IMR-90 (cell line): Measurements from ENCODE around the gene CFAP20. TPM values are rescaled to one million over a fixed set of nuclear protein-coding genes. Genes with fewer than 3 reads are reported as not detected.
"Not testable (repeated sequence)": the region's sequence is repeated elsewhere in the genome, so short reads cannot be mapped to it uniquely, and the experiment has no call there.

Source experiments
- ATAC-seq: fragments of 200-7000 bp; cut with Tn5 transposase; 2 replicates; pipeline ENCODE4 v1.9.1; 2020; ENCODE audit warnings: low read depth, mild to moderate bottlenecking, moderate library complexity
- BruUV-seq: library from RNA; stranded (reverse); fragments of 400-500 nt; replicated peaks from 2 replicates; lab custom pipeline; 2021; lab: Mats Ljungman, UMichigan
- CTCF ChIA-PET: fragments of 300-600 bp; formaldehyde crosslinking; extraction: SDS; loops from one replicate; lab custom pipeline; 2021; ENCODE audit warnings: antibody characterized with exemption; lab: Yijun Ruan, JAX
- POLR2A ChIA-PET: fragments of 300-600 bp; sonication (Branson Sonifier 250); formaldehyde crosslinking; loops from one replicate; lab custom pipeline; 2022; ENCODE audit warnings: antibody characterized with exemption; ENCODE audit not compliant: unreplicated experiment; lab: Charles Lee
- DNase-seq: peaks from one replicate; pipeline ENCODE4 v3.0.0; 2013
- H2AFZ ChIP-seq: replicated peaks from 2 replicates; pipeline ENCODE3; 2013; ENCODE audit warnings: low read length, mild to moderate bottlenecking; ENCODE audit not compliant: poor library complexity
- H2AK5ac ChIP-seq: 2 replicates; pipeline ENCODE4 v1.6.1; 2013; ENCODE audit warnings: low read depth, low read length, inconsistent platforms
- H2AK9ac ChIP-seq: replicated peaks from 2 replicates; pipeline ENCODE3; 2013; ENCODE audit warnings: mild to moderate bottlenecking, low read depth, low read length, moderate library complexity; ENCODE audit not compliant: poor library complexity
- H2BK120ac ChIP-seq: 2 replicates; pipeline ENCODE4 v1.6.1; 2013; ENCODE audit warnings: low read depth, low read length, inconsistent platforms
- H2BK15ac ChIP-seq: 3 replicates; pipeline ENCODE4 v1.6.1; 2013; ENCODE audit warnings: low read depth, low read length, inconsistent platforms
- H2BK20ac ChIP-seq: 2 replicates; pipeline ENCODE4 v1.6.1; 2013; ENCODE audit warnings: low read depth, mild to moderate bottlenecking, inconsistent platforms, low read length, moderate library complexity
- H2BK5ac ChIP-seq: 2 replicates; pipeline ENCODE4 v1.6.1; 2013; ENCODE audit warnings: mild to moderate bottlenecking, low read depth, low read length, inconsistent platforms; ENCODE audit not compliant: poor library complexity, severe bottlenecking
- H3K14ac ChIP-seq: replicated peaks from 2 replicates; pipeline ENCODE4 v1.6.1; 2013; ENCODE audit warnings: low read depth, low read length, inconsistent platforms
- H3K18ac ChIP-seq: 2 replicates; pipeline ENCODE4 v1.6.1; 2013; ENCODE audit warnings: low read depth, low read length, control low read depth
- H3K23ac ChIP-seq: 2 replicates; pipeline ENCODE4 v1.6.1; 2013; ENCODE audit warnings: low read depth, low read length, inconsistent platforms
- H3K27ac ChIP-seq: 2 replicates; pipeline ENCODE4 v1.5.1; 2013; ENCODE audit warnings: mild to moderate bottlenecking, control low read depth, low read length; ENCODE audit not compliant: insufficient read depth
- H3K27me3 ChIP-seq: 2 replicates; pipeline ENCODE4 v1.6.1; 2013; ENCODE audit warnings: low read length; ENCODE audit not compliant: control insufficient read depth, insufficient read depth
- H3K36me3 ChIP-seq: 2 replicates; pipeline ENCODE4 v1.6.1; 2013; ENCODE audit warnings: low read length, mixed read lengths; ENCODE audit not compliant: control insufficient read depth, insufficient read depth
- H3K4ac ChIP-seq: 2 replicates; pipeline ENCODE4 v1.6.1; 2013; ENCODE audit warnings: low read depth, low read length, inconsistent platforms
- H3K4me1 ChIP-seq: 2 replicates; pipeline ENCODE4 v1.6.1; 2013; ENCODE audit warnings: low read length, mixed read lengths; ENCODE audit not compliant: control insufficient read depth, insufficient read depth
- H3K4me2 ChIP-seq: 2 replicates; pipeline ENCODE4 v1.6.1; 2013; ENCODE audit warnings: low read depth, mild to moderate bottlenecking, control low read depth, low read length, moderate library complexity
- H3K4me3 ChIP-seq: 2 replicates; pipeline ENCODE4 v1.5.1; 2013; ENCODE audit warnings: low read depth, mild to moderate bottlenecking, control low read depth, low read length, moderate library complexity; ENCODE audit not compliant: insufficient read depth
- H3K56ac ChIP-seq: 2 replicates; pipeline ENCODE4 v1.6.1; 2013; ENCODE audit warnings: low read length, inconsistent platforms; ENCODE audit not compliant: insufficient read depth; ENCODE audit errors: extremely low read depth
- H3K79me1 ChIP-seq, 2 experiments: 2 replicates each; pipeline ENCODE4 v1.6.1; 2013; ENCODE audit warnings: low read length in 2 of 2, inconsistent platforms in 1 of 2, low read depth in 1 of 2
- H3K9ac ChIP-seq: 2 replicates; pipeline ENCODE4 v1.6.1; 2013; ENCODE audit warnings: low read depth, low read length, control low read depth
- H3K9me1 ChIP-seq: 2 replicates; pipeline ENCODE4 v1.6.1; 2013; ENCODE audit warnings: low read length, inconsistent platforms; ENCODE audit not compliant: insufficient read depth
- H3K9me3 ChIP-seq: 2 replicates; pipeline ENCODE4 v1.6.1; 2013; ENCODE audit warnings: low read length; ENCODE audit not compliant: control insufficient read depth, insufficient read depth
- H4K20me1 ChIP-seq: 2 replicates; pipeline ENCODE4 v1.6.1; 2013; ENCODE audit warnings: low read length, inconsistent platforms; ENCODE audit not compliant: insufficient read depth
- H4K5ac ChIP-seq: 2 replicates; pipeline ENCODE4 v1.6.1; 2013; ENCODE audit warnings: mild to moderate bottlenecking, low read depth, low read length, control low read depth
- H4K8ac ChIP-seq, 2 experiments: 2 replicates each; pipeline ENCODE4 v1.6.1; 2013; ENCODE audit warnings: low read depth in 2 of 2, low read length in 2 of 2, control low read depth in 1 of 2, inconsistent platforms in 1 of 2
- H4K91ac ChIP-seq: 2 replicates; pipeline ENCODE4 v1.6.1; 2013; ENCODE audit warnings: low read depth, low read length, inconsistent platforms; ENCODE audit not compliant: insufficient read depth
- WGBS, 2 experiments: methylation state at CpG; one replicate each; pipeline versions ENCODE4 v1.1.5 to v1.1.7; 2013; ENCODE audit warnings: missing lambda C conversion rate in 2 of 2; ENCODE audit not compliant: insufficient read length in 1 of 2; ENCODE audit errors: extremely low coverage in 2 of 2; 5-methylcytosine and 5-hydroxymethylcytosine counted together
- dilution Hi-C: fragments of 300-500 bp; cut with HindIII; formaldehyde crosslinking; loops from one replicate; pipeline ENCODE4 v1.14.3; 2018; ENCODE audit warnings: low sequenced_read_pairs; ENCODE audit not compliant: unreplicated experiment
- in situ Hi-C: fragments of 300-500 bp; cut with MboI; formaldehyde crosslinking; loops from 3 replicates; pipeline ENCODE4 v1.14.3; 2019; ENCODE audit warnings: low sequenced_read_pairs, inconsistent platforms, mixed read lengths
- intact Hi-C: fragments of 100-400 bp; cut with micrococcal nuclease; formaldehyde crosslinking; loops from 2 replicates; pipeline ENCODE4 v1.10.0; 2022
- polyA plus RNA-seq, 3 experiments: library from polyadenylated mRNA; depleted of rRNA; stranded (reverse); fragments of >200 nt; gene quantifications; 2 replicates each; pipeline ENCODE4 v1.2.3, GENCODE V29; 2012; ENCODE audit warnings: low replicate concordance in 1 of 3
- total RNA-seq: library from RNA; depleted of rRNA; stranded (reverse); fragments of >200 nt; gene quantifications from 2 replicates; pipeline ENCODE4 v1.2.3, GENCODE V29; 2012

CFAP20 gene
- total and polyA plus RNA-seq, 2 of the 4 experiments (the other 2 are of a cell fraction), result 39.1 to 54.0 TPM

DNA sequence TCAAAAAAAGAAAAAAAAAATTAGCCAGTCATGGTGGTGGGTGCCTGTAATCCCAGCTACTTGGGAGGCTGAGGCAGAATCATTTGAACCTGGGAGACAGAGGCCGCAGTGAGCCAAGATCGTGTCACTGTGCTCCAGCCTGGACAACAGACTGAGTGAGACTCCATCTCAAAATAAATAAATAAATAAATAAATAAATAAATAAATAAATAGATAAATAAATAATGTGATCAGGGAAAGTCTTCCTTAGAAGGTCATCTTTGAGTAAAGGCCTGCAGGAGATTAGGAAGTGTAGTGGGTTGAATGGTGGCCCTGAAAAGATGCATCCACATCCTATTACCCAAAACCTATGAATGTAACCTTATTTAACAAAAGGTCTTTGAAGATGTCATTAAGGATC lies 56.1 kb downstream of the CFAP20 start:
- ATAC-seq, DNase-seq, CTCF ChIA-PET, H3K18ac ChIP-seq, H4K91ac ChIP-seq, H3K4me2 ChIP-seq, H2BK5ac ChIP-seq, POLR2A ChIA-PET, H3K9me1 ChIP-seq, H3K23ac ChIP-seq, H4K8ac ChIP-seq, H4K5ac ChIP-seq, H4K20me1 ChIP-seq, H2BK15ac ChIP-seq, H3K9ac ChIP-seq, dilution Hi-C loops, H3K4me1 ChIP-seq, H3K27me3 ChIP-seq, H2AK9ac ChIP-seq, H3K4ac ChIP-seq, H3K36me3 ChIP-seq, H3K14ac ChIP-seq, H2AFZ ChIP-seq, H3K79me1 ChIP-seq, H2AK5ac ChIP-seq, H3K9me3 ChIP-seq, in situ Hi-C loops, H2BK20ac ChIP-seq, H2BK120ac ChIP-seq, H3K27ac ChIP-seq, BruUV-seq, H3K4me3 ChIP-seq, H3K56ac ChIP-seq: not testable (repeated sequence)
- intact Hi-C loops, result loop anchor here (5.0 kb wide), 1 partner anchor 594 kb away; no protein-coding TSS in a partner anchor
- no CpG with 5 or more reads among the region's 2 CpGs for WGBS, 2 experiments

DNA sequence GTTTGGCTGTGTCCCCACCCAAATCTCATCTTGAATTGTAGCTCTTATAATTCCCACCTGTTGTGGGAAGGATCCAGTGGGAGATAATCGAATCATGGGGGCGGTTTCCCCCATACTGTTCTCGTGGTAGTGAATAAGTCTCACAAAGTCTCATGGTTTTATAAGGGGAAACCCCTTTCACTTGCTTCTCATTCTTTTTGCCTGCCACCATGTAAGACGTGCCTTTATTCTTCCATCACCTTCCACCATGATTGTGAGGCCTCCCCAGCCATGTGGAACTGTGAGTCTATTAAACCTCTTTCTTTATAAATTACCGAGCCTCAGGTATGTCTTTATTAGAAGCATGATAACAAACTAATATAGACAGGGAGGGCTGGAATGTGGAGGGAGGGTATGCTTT lies 57.0 kb downstream of the CFAP20 start:
- H3K4me2 ChIP-seq, H3K36me3 ChIP-seq, dilution Hi-C loops, H3K27ac ChIP-seq, CTCF ChIA-PET, H3K9me1 ChIP-seq, H3K4ac ChIP-seq, H4K8ac ChIP-seq, H3K18ac ChIP-seq, H3K56ac ChIP-seq, in situ Hi-C loops, H2AK9ac ChIP-seq, H4K20me1 ChIP-seq, H4K91ac ChIP-seq, H3K79me1 ChIP-seq, H2BK120ac ChIP-seq, H3K9ac ChIP-seq, DNase-seq, H3K14ac ChIP-seq, H2AFZ ChIP-seq, H3K27me3 ChIP-seq, H3K9me3 ChIP-seq, H3K4me1 ChIP-seq, H2BK5ac ChIP-seq, H3K4me3 ChIP-seq, H2BK15ac ChIP-seq, POLR2A ChIA-PET, H4K5ac ChIP-seq, ATAC-seq, H2AK5ac ChIP-seq, H2BK20ac ChIP-seq, H3K23ac ChIP-seq, BruUV-seq: not testable (repeated sequence)
- no CpG with 5 or more reads among the region's 5 CpGs for WGBS, 2 experiments
- intact Hi-C loops, result loop anchor here (5.0 kb wide), 1 partner anchor 595 kb away; no protein-coding TSS in a partner anchor
